H9 (cell line): ENCODE data around the gene NCOA1. TPM values are rescaled to one million over a fixed set of nuclear protein-coding genes. Genes with fewer than 3 reads are reported as not detected.

Source experiments
- DNase-seq: peaks from one replicate; pipeline ENCODE4 v3.0.0-alpha.2; 2017
- H2AFZ ChIP-seq: one replicate; pipeline ENCODE4 v1.6.1; 2013; ENCODE audit warnings: mild to moderate bottlenecking, low read length, control low read depth, moderate library complexity
- H2AK5ac ChIP-seq: 2 replicates; pipeline ENCODE4 v1.6.1; 2013; ENCODE audit warnings: low read length, control low read depth, mixed read lengths; ENCODE audit not compliant: insufficient read length
- H2BK120ac ChIP-seq: one replicate; pipeline ENCODE4 v1.6.1; 2013; ENCODE audit warnings: low read depth, mild to moderate bottlenecking, low read length, control low read depth, inconsistent platforms; ENCODE audit not compliant: poor library complexity, severe bottlenecking
- H2BK12ac ChIP-seq: 2 replicates; pipeline ENCODE4 v1.6.1; 2013; ENCODE audit warnings: low read length, control low read depth, mixed read lengths, low read depth; ENCODE audit not compliant: insufficient read length
- H2BK15ac ChIP-seq: 2 replicates; pipeline ENCODE4 v1.6.1; 2013; ENCODE audit warnings: low read depth, low read length, control low read depth
- H2BK20ac ChIP-seq: one replicate; pipeline ENCODE4 v1.6.1; 2013; ENCODE audit warnings: low read depth, mild to moderate bottlenecking, low read length, control low read depth, inconsistent platforms; ENCODE audit not compliant: poor library complexity, severe bottlenecking
- H2BK5ac ChIP-seq: 2 replicates; pipeline ENCODE4 v1.6.1; 2013; ENCODE audit warnings: low read length, control low read depth, mixed read lengths; ENCODE audit not compliant: insufficient read length
- H3K14ac ChIP-seq: 2 replicates; pipeline ENCODE4 v1.6.1; 2013; ENCODE audit warnings: low read length, control low read depth; ENCODE audit not compliant: insufficient read depth
- H3K18ac ChIP-seq: 2 replicates; pipeline ENCODE4 v1.6.1; 2013; ENCODE audit warnings: low read depth, mild to moderate bottlenecking, mixed read lengths, low read length, control low read depth; ENCODE audit not compliant: insufficient read length
- H3K23ac ChIP-seq: 2 replicates; pipeline ENCODE4 v1.6.1; 2013; ENCODE audit warnings: low read length, control low read depth, mixed read lengths, low read depth; ENCODE audit not compliant: insufficient read length
- H3K23me2 ChIP-seq: 2 replicates; pipeline ENCODE4 v1.6.1; 2013; ENCODE audit warnings: low read depth, mild to moderate bottlenecking, mixed read lengths, low read length, control low read depth; ENCODE audit not compliant: insufficient read length, poor library complexity, severe bottlenecking
- H3K27ac ChIP-seq: 2 replicates; pipeline ENCODE4 v1.5.1; 2013; ENCODE audit warnings: low read length, control low read depth, mixed read lengths, low read depth; ENCODE audit not compliant: insufficient read length
- H3K27me3 ChIP-seq: 2 replicates; pipeline ENCODE4 v1.6.1; 2013; ENCODE audit warnings: low read length, control low read depth, inconsistent platforms; ENCODE audit not compliant: insufficient read depth
- H3K4ac ChIP-seq: 2 replicates; pipeline ENCODE4 v1.6.1; 2013; ENCODE audit warnings: low read depth, mild to moderate bottlenecking, control low read depth, inconsistent platforms, low read length, moderate library complexity
- H3K4me1 ChIP-seq: 2 replicates; pipeline ENCODE4 v1.6.1; 2013; ENCODE audit warnings: low read length, control low read depth, inconsistent platforms; ENCODE audit not compliant: insufficient read depth
- H3K4me2 ChIP-seq: 2 replicates; pipeline ENCODE4 v1.6.1; 2013; ENCODE audit warnings: low read length, control low read depth, mixed read lengths; ENCODE audit not compliant: insufficient read length, insufficient read depth
- H3K56ac ChIP-seq: 2 replicates; pipeline ENCODE4 v1.6.1; 2013; ENCODE audit warnings: low read depth, mild to moderate bottlenecking, mixed read lengths, low read length, control low read depth; ENCODE audit not compliant: insufficient read length
- H3K79me1 ChIP-seq: 2 replicates; pipeline ENCODE4 v1.6.1; 2013; ENCODE audit warnings: low read depth, mild to moderate bottlenecking, moderate library complexity, low read length, control low read depth, inconsistent platforms; ENCODE audit not compliant: insufficient read depth, poor library complexity, severe bottlenecking
- H3K79me2 ChIP-seq: 2 replicates; pipeline ENCODE4 v1.6.1; 2013; ENCODE audit warnings: low read length, control low read depth, inconsistent platforms; ENCODE audit not compliant: insufficient read depth
- H3K9ac ChIP-seq: 2 replicates; pipeline ENCODE4 v1.6.1; 2013; ENCODE audit warnings: low read length, control low read depth, mixed read lengths; ENCODE audit not compliant: insufficient read length; ENCODE audit errors: extremely low read depth
- H3K9me3 ChIP-seq: one replicate; pipeline ENCODE4 v1.6.1; 2013; ENCODE audit warnings: low read depth, low read length, inconsistent platforms; ENCODE audit not compliant: control insufficient read depth
- H3T11ph ChIP-seq: one replicate; pipeline ENCODE4 v1.6.1; 2013; ENCODE audit warnings: mild to moderate bottlenecking, low read length, control low read depth, inconsistent platforms
- H4K20me1 ChIP-seq: one replicate; pipeline ENCODE4 v1.6.1; 2013; ENCODE audit not compliant: control insufficient read depth, insufficient read length, insufficient read depth
- H4K5ac ChIP-seq: 2 replicates; pipeline ENCODE4 v1.6.1; 2013; ENCODE audit warnings: low read depth, mild to moderate bottlenecking, mixed read lengths, low read length, control low read depth; ENCODE audit not compliant: insufficient read length
- H4K8ac ChIP-seq: replicated peaks from 2 replicates; pipeline ENCODE4 v1.6.1; 2013; ENCODE audit warnings: low read length, control low read depth, mixed read lengths, low read depth; ENCODE audit not compliant: insufficient read length
- H4K91ac ChIP-seq: 2 replicates; pipeline ENCODE4 v1.6.1; 2013; ENCODE audit warnings: low read depth, mild to moderate bottlenecking, moderate library complexity, mixed read lengths, low read length, control low read depth; ENCODE audit not compliant: insufficient read length
- H3K27ac Mint-ChIP-seq, 3 experiments: 2 replicates in 2 of 3; 3 replicates in 1 of 3; pipeline ENCODE4 v1.8.0; 2020 to 2021; ENCODE audit warnings: mixed read lengths in 3 of 3, mild to moderate bottlenecking in 1 of 3, moderate library complexity in 1 of 3
- H3K27me3 Mint-ChIP-seq: 2 replicates; pipeline ENCODE4 v1.8.0; 2021; ENCODE audit warnings: low read depth, mild to moderate bottlenecking, moderate library complexity, mixed read lengths
- H3K36me3 Mint-ChIP-seq, 3 experiments: 2 replicates in 2 of 3; 3 replicates in 1 of 3; pipeline ENCODE4 v1.8.0; 2020 to 2021; ENCODE audit warnings: low read depth in 3 of 3, mixed read lengths in 3 of 3; ENCODE audit not compliant: insufficient read depth in 1 of 3
- H3K4me1 Mint-ChIP-seq, 2 experiments: 2 replicates each; pipeline ENCODE4 v1.8.0; 2020; ENCODE audit warnings: mixed read lengths in 2 of 2
- H3K4me3 Mint-ChIP-seq, 2 experiments: 2 replicates in 1 of 2; 3 replicates in 1 of 2; pipeline ENCODE4 v1.8.0; 2020 to 2021; ENCODE audit warnings: mild to moderate bottlenecking in 2 of 2, mixed read lengths in 2 of 2, moderate library complexity in 1 of 2
- H3K9me3 Mint-ChIP-seq, 2 experiments: 2 replicates in 1 of 2; 3 replicates in 1 of 2; pipeline ENCODE4 v1.8.0; 2020; ENCODE audit warnings: mild to moderate bottlenecking in 2 of 2, mixed read lengths in 2 of 2, moderate library complexity in 1 of 2
- WGBS: extraction: QIAGEN DNeasy Blood & Tissue Kit; methylation state at CpG from one replicate; pipeline ENCODE4 v1.1.7; 2013; ENCODE audit warnings: missing lambda C conversion rate, low lambda C conversion rate, mixed read lengths; ENCODE audit not compliant: insufficient read length; ENCODE audit errors: extremely low coverage; 5-methylcytosine and 5-hydroxymethylcytosine counted together
- total RNA-seq: library from RNA; stranded (reverse); gene quantifications from 2 replicates; pipeline ENCODE4 v1.2.1, GENCODE V29; 2021
- TF ChIP-seq, protein P1 (sequence below): fragments of 200-600 bp; sonication (generic); conservative IDR thresholded peaks from 3 replicates; pipeline ENCODE4 v1.8.0; 2021; ENCODE audit warnings: antibody characterized with exemption, mild to moderate bottlenecking

Gene NCOA1
- total RNA-seq, 1 experiment from 2014 or later, result 14.8 TPM

- H4K8ac ChIP-seq, result no peak overlapping the region
- H3K27ac ChIP-seq, result no peak overlapping the region
- TF ChIP-seq, protein P1, sequence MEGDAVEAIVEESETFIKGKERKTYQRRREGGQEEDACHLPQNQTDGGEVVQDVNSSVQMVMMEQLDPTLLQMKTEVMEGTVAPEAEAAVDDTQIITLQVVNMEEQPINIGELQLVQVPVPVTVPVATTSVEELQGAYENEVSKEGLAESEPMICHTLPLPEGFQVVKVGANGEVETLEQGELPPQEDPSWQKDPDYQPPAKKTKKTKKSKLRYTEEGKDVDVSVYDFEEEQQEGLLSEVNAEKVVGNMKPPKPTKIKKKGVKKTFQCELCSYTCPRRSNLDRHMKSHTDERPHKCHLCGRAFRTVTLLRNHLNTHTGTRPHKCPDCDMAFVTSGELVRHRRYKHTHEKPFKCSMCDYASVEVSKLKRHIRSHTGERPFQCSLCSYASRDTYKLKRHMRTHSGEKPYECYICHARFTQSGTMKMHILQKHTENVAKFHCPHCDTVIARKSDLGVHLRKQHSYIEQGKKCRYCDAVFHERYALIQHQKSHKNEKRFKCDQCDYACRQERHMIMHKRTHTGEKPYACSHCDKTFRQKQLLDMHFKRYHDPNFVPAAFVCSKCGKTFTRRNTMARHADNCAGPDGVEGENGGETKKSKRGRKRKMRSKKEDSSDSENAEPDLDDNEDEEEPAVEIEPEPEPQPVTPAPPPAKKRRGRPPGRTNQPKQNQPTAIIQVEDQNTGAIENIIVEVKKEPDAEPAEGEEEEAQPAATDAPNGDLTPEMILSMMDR, result no peak
- no peaks in the 10 kb centered on the region for H3K4me1 ChIP-seq
- no peak overlapping the region for H4K91ac ChIP-seq
- H4K5ac ChIP-seq, result no peak overlapping the region
- H3K56ac ChIP-seq, result no peak overlapping the region
- Mint-ChIP-seq H3K9me3 (no peaks in the 10 kb centered on the region), H3K36me3 (no peaks in the 10 kb centered on the region), H3K27ac (no peak overlapping the region; a peak in 2 of 7 replicates), H3K27me3 (no peaks in the 10 kb centered on the region), H3K4me3 (no peak overlapping the region), H3K4me1 (peaks cover 0 to 4% of the 10 kb centered on the region in 2 experiments; a peak in 1 of 4 replicates)
- H3K23me2 ChIP-seq, result no peaks in the 10 kb centered on the region
- no peak overlapping the region for H2BK120ac ChIP-seq
- no peak overlapping the region for H2BK15ac ChIP-seq
- H2AK5ac ChIP-seq, result no peak overlapping the region
- H3K79me1 ChIP-seq, result no peaks in the 10 kb centered on the region
- H3K18ac ChIP-seq, result no peak overlapping the region
- H3K23ac ChIP-seq, result no peak overlapping the region
- no peak overlapping the region for H2AFZ ChIP-seq
- DNase-seq, result no peak
- no peak overlapping the region for H3K4ac ChIP-seq
- no peak overlapping the region for H3K14ac ChIP-seq
- no peak overlapping the region for H2BK5ac ChIP-seq
- H2BK20ac ChIP-seq, result no peak overlapping the region
- no peak overlapping the region for H2BK12ac ChIP-seq
- WGBS, result no CpG with 5 or more reads among the region's 3 CpGs
- no peak overlapping the region for H3K4me2 ChIP-seq
- no peaks in the 10 kb centered on the region for H3K9me3 ChIP-seq
- no peaks in the 10 kb centered on the region for H3K79me2 ChIP-seq
- H3K27me3 ChIP-seq, result no peaks in the 10 kb centered on the region
- no peak overlapping the region for H3T11ph ChIP-seq
- no peaks in the 10 kb centered on the region for H4K20me1 ChIP-seq
- H3K9ac ChIP-seq, result no peak overlapping the region
These were observed 231.2 kb downstream of the NCOA1 start for GRCh38 chr2:24722141-24722790.
